Kidney epithelial cell (primary cell): ENCODE measurements around the gene MVB12B. TPM values are rescaled to one million over a fixed set of nuclear protein-coding genes. Genes with fewer than 3 reads are reported as not detected.

Experiments
- DNase-seq: peaks from one replicate; pipeline ENCODE4 v3.0.0-alpha.2; 2010; ENCODE audit warnings: low read depth
- H3K27me3 ChIP-seq: 2 replicates; pipeline ENCODE4 v1.6.0; 2011; ENCODE audit warnings: low read length; ENCODE audit not compliant: control insufficient read depth, insufficient read depth
- H3K36me3 ChIP-seq: 2 replicates; pipeline ENCODE4 v1.5.1; 2011; ENCODE audit warnings: low read length; ENCODE audit not compliant: control insufficient read depth, insufficient read depth
- H3K4me3 ChIP-seq: 2 replicates; pipeline ENCODE4 v1.5.1; 2011; ENCODE audit warnings: low read depth, mild to moderate bottlenecking, control low read depth, low read length
- CTCF ChIP-seq: IDR thresholded peaks from 2 replicates; pipeline ENCODE4 v1.5.1; 2011; ENCODE audit warnings: mild to moderate bottlenecking, moderate library complexity, low read length, control low read depth, inconsistent platforms; ENCODE audit not compliant: insufficient read depth, poor library complexity, severe bottlenecking
- total RNA-seq: library from RNA; depleted of rRNA; stranded (reverse); fragments of >200 nt; gene quantifications from 2 replicates; pipeline ENCODE4 v1.2.3, GENCODE V29; 2015

Gene MVB12B
- total RNA-seq, 1 donor from 2014 or later = 13.1 TPM

DNA sequence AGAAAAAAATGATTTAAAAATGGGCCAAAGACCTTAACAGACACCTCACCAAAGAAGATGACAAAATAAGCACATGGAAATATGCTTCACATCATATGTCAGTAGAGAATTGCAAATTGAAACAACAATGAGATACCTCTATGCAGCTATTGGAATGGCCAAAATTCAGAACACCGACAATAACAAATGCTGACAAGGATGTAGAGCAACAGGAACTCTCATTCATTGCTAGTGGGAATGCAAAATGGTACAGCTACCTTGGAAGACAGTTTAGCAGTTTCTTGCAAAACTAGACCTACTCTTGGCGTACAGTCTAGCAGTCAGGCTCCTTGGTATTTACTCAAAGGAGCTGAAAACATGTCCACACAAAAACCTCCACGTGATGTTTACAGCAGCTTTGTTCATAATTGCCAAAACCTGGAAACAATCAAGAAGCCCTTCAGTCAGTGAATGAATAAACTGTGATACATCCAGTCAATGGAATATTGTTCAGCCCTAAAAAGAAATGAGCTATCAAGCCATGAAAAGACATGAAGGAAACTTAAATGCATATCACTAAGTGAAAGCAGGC is 10.5 kb upstream of the MVB12B start:
- no peak for TF ChIP-seq CTCF
- Histone ChIP-seq H3K36me3 (no peaks in the 10 kb centered on the region), H3K4me3 (no peak overlapping the region), H3K27me3 (peaks cover 4% of the 10 kb centered on the region)
- DNase-seq = no peak

GRCh38 chr9:126317513-126317912 is 9.1 kb upstream of the MVB12B start:
- Histone ChIP-seq H3K36me3 (no peaks in the 10 kb centered on the region), H3K27me3 (peaks cover 2% of the 10 kb centered on the region), H3K4me3 (no peak overlapping the region)
- no peak for DNase-seq
- TF ChIP-seq CTCF = peak; percentile 34

GRCh38 chr9:126318858-126319257 is 7.8 kb upstream of the MVB12B start:
- DNase-seq = no peak
- H3K27me3 ChIP-seq = peaks cover 2% of the 10 kb centered on the region
- no peak overlapping the region for H3K4me3 ChIP-seq
- no peaks in the 10 kb centered on the region for H3K36me3 ChIP-seq
- TF ChIP-seq CTCF = no peak

GRCh38 chr9:126319671-126320070 is 7.0 kb upstream of the MVB12B start:
- no peak for TF ChIP-seq CTCF
- Histone ChIP-seq H3K27me3 (peaks cover 2% of the 10 kb centered on the region), H3K4me3 (no peak overlapping the region), H3K36me3 (no peaks in the 10 kb centered on the region)
- DNase-seq = no peak

GRCh38 chr9:126320158-126320922 is 6.3 kb upstream of the MVB12B start:
- DNase-seq = no peak
- Histone ChIP-seq H3K27me3 (no peaks in the 10 kb centered on the region), H3K4me3 (no peak overlapping the region), H3K36me3 (no peaks in the 10 kb centered on the region)
- TF ChIP-seq CTCF = no peak

GRCh38 chr9:126321742-126322141 is 4.9 kb upstream of the MVB12B start:
- Histone ChIP-seq H3K36me3 (no peaks in the 10 kb centered on the region), H3K4me3 (no peak overlapping the region), H3K27me3 (no peaks in the 10 kb centered on the region)
- TF ChIP-seq CTCF = no peak
- no peak for DNase-seq
